ENCODE measurements around the gene NCOA1.

Gene NCOA1

GRCh38 chr2:24551016-24551415 lies 60.0 kb downstream of the NCOA1 start:
- TF ChIP-seq, protein P1, sequence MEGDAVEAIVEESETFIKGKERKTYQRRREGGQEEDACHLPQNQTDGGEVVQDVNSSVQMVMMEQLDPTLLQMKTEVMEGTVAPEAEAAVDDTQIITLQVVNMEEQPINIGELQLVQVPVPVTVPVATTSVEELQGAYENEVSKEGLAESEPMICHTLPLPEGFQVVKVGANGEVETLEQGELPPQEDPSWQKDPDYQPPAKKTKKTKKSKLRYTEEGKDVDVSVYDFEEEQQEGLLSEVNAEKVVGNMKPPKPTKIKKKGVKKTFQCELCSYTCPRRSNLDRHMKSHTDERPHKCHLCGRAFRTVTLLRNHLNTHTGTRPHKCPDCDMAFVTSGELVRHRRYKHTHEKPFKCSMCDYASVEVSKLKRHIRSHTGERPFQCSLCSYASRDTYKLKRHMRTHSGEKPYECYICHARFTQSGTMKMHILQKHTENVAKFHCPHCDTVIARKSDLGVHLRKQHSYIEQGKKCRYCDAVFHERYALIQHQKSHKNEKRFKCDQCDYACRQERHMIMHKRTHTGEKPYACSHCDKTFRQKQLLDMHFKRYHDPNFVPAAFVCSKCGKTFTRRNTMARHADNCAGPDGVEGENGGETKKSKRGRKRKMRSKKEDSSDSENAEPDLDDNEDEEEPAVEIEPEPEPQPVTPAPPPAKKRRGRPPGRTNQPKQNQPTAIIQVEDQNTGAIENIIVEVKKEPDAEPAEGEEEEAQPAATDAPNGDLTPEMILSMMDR (IDR thresholded peaks at IDR 0.05; ENCODE audit: control insufficient read depth, insufficient read depth, low read depth, low read length, missing control alignments): no peak
- H3K4me3 ChIP-seq (ENCODE audit: control insufficient read depth, low read depth, low read length): no peak overlapping the region
- DNase-seq (ENCODE audit: low read depth): no peak

DNA sequence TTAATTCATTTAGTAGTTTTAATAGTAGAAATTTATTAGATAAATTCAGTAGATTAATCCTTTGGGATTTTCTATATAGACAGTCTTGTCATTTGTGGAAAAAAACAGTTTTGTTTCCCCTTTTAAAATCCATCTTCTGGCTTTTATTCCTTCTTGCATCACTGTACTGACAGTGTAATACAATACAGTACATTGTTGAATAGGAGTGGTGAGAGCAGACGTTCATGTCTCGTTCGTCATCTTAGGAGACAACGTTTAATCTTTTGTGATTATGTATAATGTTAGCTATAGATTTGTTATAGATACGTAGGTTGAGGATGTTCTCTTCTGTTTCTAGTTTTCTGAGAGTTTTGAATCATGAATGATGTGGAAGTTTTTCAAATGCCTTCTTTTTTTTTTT lies 61.8 kb downstream of the NCOA1 start:
- DNase-seq (ENCODE audit: low read depth): no peak
- H3K4me3 ChIP-seq (ENCODE audit: control insufficient read depth, low read depth, low read length): no peak overlapping the region
- TF ChIP-seq, protein P1 (IDR thresholded peaks at IDR 0.05; ENCODE audit: control insufficient read depth, insufficient read depth, low read depth, low read length, missing control alignments): no peak

- no peak for DNase-seq (ENCODE audit: low read depth)
- TF ChIP-seq, protein P1 (IDR thresholded peaks at IDR 0.05; ENCODE audit: control insufficient read depth, insufficient read depth, low read depth, low read length, missing control alignments): no peak
- no peak overlapping the region for H3K4me3 ChIP-seq (ENCODE audit: control insufficient read depth, low read depth, low read length)
Observed at GRCh38 chr2:24558781-24559472, 67.9 kb downstream of the NCOA1 start.

DNA sequence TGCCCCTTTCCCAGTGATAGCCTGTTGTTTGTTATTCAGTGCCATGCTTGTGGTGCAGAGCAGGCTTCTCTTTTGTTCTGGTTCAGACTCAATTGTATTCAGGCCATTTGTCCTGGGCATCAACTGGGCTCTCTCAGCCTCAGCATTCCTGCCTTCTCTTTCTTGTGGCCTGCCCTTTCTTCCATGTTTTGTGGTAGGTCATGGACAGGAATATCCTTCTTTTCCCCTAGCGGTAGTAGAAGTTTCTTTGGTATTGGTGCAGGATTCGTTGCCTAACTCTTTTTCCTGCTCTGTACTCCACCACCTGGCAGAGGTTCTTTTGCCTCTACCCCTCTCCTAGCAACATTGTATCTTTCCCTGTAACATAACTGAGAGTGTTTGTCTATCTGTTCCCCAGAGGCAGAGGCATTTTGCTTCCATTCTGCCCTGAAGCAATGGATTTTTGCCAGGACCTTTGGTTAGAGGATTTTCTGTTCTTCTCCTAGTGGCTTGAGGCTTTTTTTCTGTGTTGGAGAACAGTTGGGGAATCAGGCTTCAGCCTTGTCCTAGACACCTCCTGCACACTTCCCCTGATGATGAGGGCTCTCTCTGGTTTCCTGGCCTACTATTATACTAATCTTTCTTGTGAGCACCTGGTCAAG lies 68.5 kb downstream of the NCOA1 start:
- no peak overlapping the region for H3K4me3 ChIP-seq (ENCODE audit: control insufficient read depth, low read depth, low read length)
- DNase-seq (ENCODE audit: low read depth): peak; percentile 8
- TF ChIP-seq, protein P1 (IDR thresholded peaks at IDR 0.05; ENCODE audit: control insufficient read depth, insufficient read depth, low read depth, low read length, missing control alignments): no peak

GRCh38 chr2:24565537-24565936 lies 74.5 kb downstream of the NCOA1 start:
- TF ChIP-seq, protein P1 (IDR thresholded peaks at IDR 0.05; ENCODE audit: control insufficient read depth, insufficient read depth, low read depth, low read length, missing control alignments): no peak
- DNase-seq (ENCODE audit: low read depth): no peak
- H3K4me3 ChIP-seq (ENCODE audit: control insufficient read depth, low read depth, low read length): no peak overlapping the region

- H3K4me3 ChIP-seq (ENCODE audit: control insufficient read depth, low read depth, low read length): no peak overlapping the region
- DNase-seq (ENCODE audit: low read depth): no peak
- TF ChIP-seq, protein P1 (IDR thresholded peaks at IDR 0.05; ENCODE audit: control insufficient read depth, insufficient read depth, low read depth, low read length, missing control alignments): no peak
Observed at GRCh38 chr2:24566209-24566608, 75.2 kb downstream of the NCOA1 start.

All from AG09309 (cell line).